ENCODE measurements around the gene ETV2.

Gene ETV2

DNA sequence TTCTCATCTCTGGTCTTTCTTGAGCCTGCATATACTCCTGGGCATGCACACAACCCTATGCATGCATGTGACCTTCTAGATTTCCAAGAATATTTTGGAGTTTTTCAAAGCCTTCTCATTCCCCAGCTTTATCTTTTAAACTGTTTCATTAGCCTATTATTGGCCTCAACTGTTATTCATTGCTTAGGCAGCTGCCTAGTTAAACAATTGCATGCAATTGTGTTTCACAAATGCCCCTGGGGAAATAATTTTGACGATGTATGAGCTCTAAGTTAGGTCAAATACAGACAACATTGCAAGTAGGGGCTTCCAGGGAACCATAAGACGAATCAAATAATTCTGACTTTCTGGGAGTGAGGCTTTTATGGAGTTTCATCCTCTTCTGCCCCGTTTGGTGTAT, 22.4 kb downstream of the ETV2 start:
- no peak overlapping the region for H3K4me3 ChIP-seq (ENCODE audit: low read length)
- H4K20me1 ChIP-seq (ENCODE audit: control insufficient read depth, insufficient read depth, low read depth, low read length) = no peaks in the 10 kb centered on the region
- H3K27me3 ChIP-seq (ENCODE audit: control insufficient read depth, low read length) = no peaks in the 10 kb centered on the region
- no peaks in the 10 kb centered on the region for H3K4me1 ChIP-seq (ENCODE audit: control insufficient read depth, low read length)
- H3K4me2 ChIP-seq (ENCODE audit: low read length) = no peak overlapping the region
- no peak overlapping the region for H3K27ac ChIP-seq (ENCODE audit: low read depth, low read length)
- H3K36me3 ChIP-seq (ENCODE audit: control insufficient read depth, low read length) = no peaks in the 10 kb centered on the region
- no peaks in the 10 kb centered on the region for H3F3A ChIP-seq (ENCODE audit: control insufficient read depth, insufficient read depth)
- no peaks in the 10 kb centered on the region for H3K9me3 ChIP-seq (ENCODE audit: control insufficient read depth, insufficient read depth, low read length)
- TF ChIP-seq, protein P1, sequence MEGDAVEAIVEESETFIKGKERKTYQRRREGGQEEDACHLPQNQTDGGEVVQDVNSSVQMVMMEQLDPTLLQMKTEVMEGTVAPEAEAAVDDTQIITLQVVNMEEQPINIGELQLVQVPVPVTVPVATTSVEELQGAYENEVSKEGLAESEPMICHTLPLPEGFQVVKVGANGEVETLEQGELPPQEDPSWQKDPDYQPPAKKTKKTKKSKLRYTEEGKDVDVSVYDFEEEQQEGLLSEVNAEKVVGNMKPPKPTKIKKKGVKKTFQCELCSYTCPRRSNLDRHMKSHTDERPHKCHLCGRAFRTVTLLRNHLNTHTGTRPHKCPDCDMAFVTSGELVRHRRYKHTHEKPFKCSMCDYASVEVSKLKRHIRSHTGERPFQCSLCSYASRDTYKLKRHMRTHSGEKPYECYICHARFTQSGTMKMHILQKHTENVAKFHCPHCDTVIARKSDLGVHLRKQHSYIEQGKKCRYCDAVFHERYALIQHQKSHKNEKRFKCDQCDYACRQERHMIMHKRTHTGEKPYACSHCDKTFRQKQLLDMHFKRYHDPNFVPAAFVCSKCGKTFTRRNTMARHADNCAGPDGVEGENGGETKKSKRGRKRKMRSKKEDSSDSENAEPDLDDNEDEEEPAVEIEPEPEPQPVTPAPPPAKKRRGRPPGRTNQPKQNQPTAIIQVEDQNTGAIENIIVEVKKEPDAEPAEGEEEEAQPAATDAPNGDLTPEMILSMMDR (IDR thresholded peaks at IDR 0.05; ENCODE audit: low read depth, low read length, poor library complexity, severe bottlenecking) = no peak
- TF ChIP-seq EZH2phosphoT487 (IDR thresholded peaks at IDR 0.05; ENCODE audit: borderline replicate concordance, low read length) = no peak
- no peaks in the 10 kb centered on the region for H3K9me2 ChIP-seq (replicated peaks; ENCODE audit: control insufficient read depth, low read length)
- H3K79me2 ChIP-seq (ENCODE audit: control insufficient read depth, low read length) = no peaks in the 10 kb centered on the region

DNA sequence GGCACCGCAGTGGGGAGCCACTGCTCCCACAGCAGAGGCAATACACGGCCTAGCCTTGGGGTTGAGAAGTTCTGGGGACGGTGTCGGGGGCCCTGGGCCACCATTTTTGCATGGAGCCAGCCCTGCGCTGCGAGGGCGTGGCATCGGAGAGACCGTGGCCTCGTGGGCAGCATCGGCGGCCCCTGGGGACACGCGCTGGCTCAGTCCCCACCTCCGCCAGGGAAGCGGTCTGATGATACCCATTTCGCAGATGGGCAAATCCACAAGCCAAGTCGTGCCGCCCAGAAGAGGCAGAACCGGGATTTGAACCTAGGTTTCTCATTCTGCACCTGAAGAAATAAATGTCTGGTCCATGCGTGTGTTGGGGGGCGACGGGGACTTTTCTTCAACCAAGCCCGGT, 23.6 kb downstream of the ETV2 start:
- H3K79me2 ChIP-seq (ENCODE audit: control insufficient read depth, low read length) = no peaks in the 10 kb centered on the region
- no peaks in the 10 kb centered on the region for H3K9me2 ChIP-seq (replicated peaks; ENCODE audit: control insufficient read depth, low read length)
- no peak overlapping the region for H3K27ac ChIP-seq (ENCODE audit: low read depth, low read length)
- TF ChIP-seq EZH2phosphoT487 (IDR thresholded peaks at IDR 0.05; ENCODE audit: borderline replicate concordance, low read length) = no peak
- TF ChIP-seq, protein P1 (IDR thresholded peaks at IDR 0.05; ENCODE audit: low read depth, low read length, poor library complexity, severe bottlenecking) = no peak
- no peaks in the 10 kb centered on the region for H3K36me3 ChIP-seq (ENCODE audit: control insufficient read depth, low read length)
- no peaks in the 10 kb centered on the region for H4K20me1 ChIP-seq (ENCODE audit: control insufficient read depth, insufficient read depth, low read depth, low read length)
- peaks cover 5% of the 10 kb centered on the region for H3K27me3 ChIP-seq (ENCODE audit: control insufficient read depth, low read length)
- no peaks in the 10 kb centered on the region for H3F3A ChIP-seq (ENCODE audit: control insufficient read depth, insufficient read depth)
- H3K4me1 ChIP-seq (ENCODE audit: control insufficient read depth, low read length) = no peaks in the 10 kb centered on the region
- H3K9me3 ChIP-seq (ENCODE audit: control insufficient read depth, insufficient read depth, low read length) = no peaks in the 10 kb centered on the region
- no peak overlapping the region for H3K4me2 ChIP-seq (ENCODE audit: low read length)
- H3K4me3 ChIP-seq (ENCODE audit: low read length) = no peak overlapping the region

DNA sequence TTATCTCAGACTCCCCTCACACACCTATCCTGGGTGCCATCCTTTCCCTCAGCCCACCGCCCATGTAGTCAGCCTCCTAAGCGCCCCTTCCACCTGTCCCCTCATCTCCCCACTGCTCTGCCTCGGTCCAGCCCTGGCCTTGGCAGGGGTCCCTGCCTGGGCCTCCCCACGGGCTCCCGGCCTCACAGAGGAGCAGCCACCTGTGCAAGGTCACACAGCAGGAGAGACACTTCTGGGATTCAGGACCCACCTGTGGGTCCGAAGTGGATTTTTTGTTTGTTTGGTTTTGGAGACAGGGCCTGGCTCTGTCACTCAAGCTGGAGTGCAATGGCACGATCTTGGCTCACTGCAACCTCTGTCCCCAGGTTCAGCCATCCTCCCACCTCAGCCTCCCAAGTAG, 24.1 kb downstream of the ETV2 start:
- Histone ChIP-seq H3K79me2 (ENCODE audit: control insufficient read depth, low read length) (no peaks in the 10 kb centered on the region), H3F3A (ENCODE audit: control insufficient read depth, insufficient read depth) (no peaks in the 10 kb centered on the region), H3K27ac (ENCODE audit: low read depth, low read length) (no peak overlapping the region), H3K4me3 (ENCODE audit: low read length) (no peak overlapping the region), H3K4me2 (ENCODE audit: low read length) (no peak overlapping the region), H3K9me3 (ENCODE audit: control insufficient read depth, insufficient read depth, low read length) (no peaks in the 10 kb centered on the region), H4K20me1 (ENCODE audit: control insufficient read depth, insufficient read depth, low read depth, low read length) (no peaks in the 10 kb centered on the region), H3K4me1 (ENCODE audit: control insufficient read depth, low read length) (no peaks in the 10 kb centered on the region), H3K36me3 (ENCODE audit: control insufficient read depth, low read length) (no peaks in the 10 kb centered on the region), H3K27me3 (ENCODE audit: control insufficient read depth, low read length) (peaks cover 5% of the 10 kb centered on the region), H3K9me2 (replicated peaks; ENCODE audit: control insufficient read depth, low read length) (no peaks in the 10 kb centered on the region)
- TF ChIP-seq, protein P1 (IDR thresholded peaks at IDR 0.05; ENCODE audit: low read depth, low read length, poor library complexity, severe bottlenecking) = no peak
- TF ChIP-seq EZH2phosphoT487 (IDR thresholded peaks at IDR 0.05; ENCODE audit: borderline replicate concordance, low read length) = no peak
